Activated T-helper 17 cell treated with anti-CD3 and anti-CD28 coated beads, Interleukin-2, amount 50 U/mL, for 72 hours (primary cell): ENCODE data around the gene TESMIN. TPM values are rescaled to one million over a fixed set of nuclear protein-coding genes. Genes with fewer than 3 reads are reported as not detected.
A peak's percentile ranks its signal among the peaks of the same experiment; 100 is the strongest.

Experiments
- ATAC-seq: fragments of 150-1000 bp; cut with Tn5 transposase; replicated peaks from 2 replicates; pipeline ENCODE4 v1.10.0; 2021; ENCODE audit warnings: mild to moderate bottlenecking, moderate library complexity
- H3K27ac Mint-ChIP-seq: one replicate; pipeline ENCODE4 v1.8.0; 2022; ENCODE audit warnings: mixed read lengths
- H3K27me3 Mint-ChIP-seq: one replicate; pipeline ENCODE4 v1.8.0; 2022; ENCODE audit warnings: mixed read lengths
- H3K36me3 Mint-ChIP-seq: one replicate; pipeline ENCODE4 v1.8.0; 2022; ENCODE audit warnings: low read depth, mild to moderate bottlenecking, mixed read lengths
- H3K4me1 Mint-ChIP-seq: one replicate; pipeline ENCODE4 v1.8.0; 2022; ENCODE audit warnings: mixed read lengths
- H3K4me3 Mint-ChIP-seq: one replicate; pipeline ENCODE4 v1.8.0; 2022; ENCODE audit warnings: mild to moderate bottlenecking, mixed read lengths
- H3K9me3 Mint-ChIP-seq: one replicate; pipeline ENCODE4 v1.8.0; 2022; ENCODE audit warnings: mixed read lengths
- total RNA-seq, 2 donors: library from RNA; stranded (reverse); gene quantifications; one replicate each; pipeline ENCODE4 v1.2.3, GENCODE V29; 2022

The TESMIN gene
- total RNA-seq, 2 donors from 2014 or later: 7.7 to 11.8 TPM

GRCh38 chr11:68687986-68688385 lies 63.3 kb downstream of the TESMIN start:
- no peaks in the 10 kb centered on the region for H3K9me3 Mint-ChIP-seq
- peaks cover 6% of the 10 kb centered on the region for H3K36me3 Mint-ChIP-seq
- no peak overlapping the region for H3K27ac Mint-ChIP-seq
- peaks cover 14% of the 10 kb centered on the region for H3K27me3 Mint-ChIP-seq
- H3K4me1 Mint-ChIP-seq: peaks cover 6% of the 10 kb centered on the region
- no peak for ATAC-seq
- H3K4me3 Mint-ChIP-seq: no peak overlapping the region

GRCh38 chr11:68687311-68687710 lies 64.0 kb downstream of the TESMIN start:
- peaks cover 6% of the 10 kb centered on the region for H3K4me1 Mint-ChIP-seq
- H3K9me3 Mint-ChIP-seq: no peaks in the 10 kb centered on the region
- H3K27ac Mint-ChIP-seq: no peak overlapping the region
- H3K4me3 Mint-ChIP-seq: no peak overlapping the region
- H3K27me3 Mint-ChIP-seq: peaks cover 20% of the 10 kb centered on the region
- ATAC-seq: no peak
- H3K36me3 Mint-ChIP-seq: peaks cover 6% of the 10 kb centered on the region

DNA sequence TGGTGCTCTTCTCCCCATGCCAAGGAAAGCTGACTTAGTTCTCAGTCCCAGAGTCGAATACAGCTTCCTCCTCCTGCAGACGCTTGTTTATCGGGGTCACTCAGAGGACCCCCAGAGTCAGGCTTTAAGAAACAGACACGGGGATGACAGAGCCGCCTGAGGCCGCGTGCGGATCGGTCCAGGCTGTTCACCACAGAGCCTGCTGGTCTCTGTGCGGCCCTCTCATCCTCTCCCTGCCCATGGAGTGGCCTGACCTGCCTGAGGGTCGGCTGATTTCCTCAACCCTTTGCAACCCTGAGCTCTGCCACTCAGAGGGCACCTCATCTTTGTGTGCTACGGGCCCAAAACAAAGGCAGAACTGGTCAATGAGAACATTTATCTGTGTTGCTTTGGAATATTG lies 64.8 kb downstream of the TESMIN start:
- Mint-ChIP-seq H3K36me3 (peaks cover 6% of the 10 kb centered on the region), H3K4me1 (peaks cover 6% of the 10 kb centered on the region), H3K27ac (no peak overlapping the region), H3K27me3 (peaks cover 23% of the 10 kb centered on the region), H3K4me3 (peak overlapping the region; percentile 49), H3K9me3 (no peaks in the 10 kb centered on the region)
- ATAC-seq: no peak

DNA sequence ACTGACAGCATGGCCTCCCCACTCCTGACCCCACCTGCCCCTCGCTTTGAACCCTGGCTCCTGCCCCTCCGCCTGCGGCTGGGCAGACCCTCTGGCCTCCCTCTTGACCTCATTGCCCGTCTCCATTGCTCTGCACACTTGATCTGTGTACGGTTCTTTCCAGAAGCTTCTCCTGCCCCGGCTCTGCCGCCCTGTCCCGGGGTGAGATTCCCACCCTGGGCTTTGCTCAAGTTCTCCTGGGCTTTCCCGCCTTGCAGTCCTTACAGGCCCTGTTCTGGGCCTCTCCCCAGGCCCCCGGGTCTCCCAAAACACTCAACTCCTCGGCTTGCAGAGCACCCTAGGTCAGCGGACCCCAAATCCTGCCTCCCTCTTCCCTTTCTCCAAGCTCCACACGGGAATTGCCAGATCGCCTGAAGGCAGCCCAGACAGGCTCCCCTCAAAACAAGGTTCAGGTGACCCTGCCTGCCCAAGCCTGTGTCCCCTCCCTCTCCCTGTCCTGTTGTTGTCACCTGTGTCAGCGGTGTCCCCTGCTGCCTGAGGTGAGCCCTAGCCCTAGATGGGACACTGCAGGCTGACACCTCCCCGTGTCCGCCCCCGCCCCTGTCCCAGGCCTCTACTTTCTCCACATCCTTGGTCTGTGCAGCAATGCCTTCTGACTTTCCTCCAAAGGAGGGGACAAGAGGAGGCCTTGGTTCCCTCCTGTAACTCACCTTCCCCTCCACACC lies 65.5 kb downstream of the TESMIN start:
- Mint-ChIP-seq H3K36me3 (peaks cover 6% of the 10 kb centered on the region), H3K9me3 (no peaks in the 10 kb centered on the region), H3K4me3 (peak overlapping the region; percentile 49), H3K27me3 (peaks cover 23% of the 10 kb centered on the region), H3K27ac (no peak overlapping the region), H3K4me1 (no peaks in the 10 kb centered on the region)
- ATAC-seq: no peak

- H3K4me1 Mint-ChIP-seq: no peaks in the 10 kb centered on the region
- peaks cover 6% of the 10 kb centered on the region for H3K36me3 Mint-ChIP-seq
- no peak within 1 kb of the TSS for H3K27ac Mint-ChIP-seq
- no peaks in the 10 kb centered on the region for H3K9me3 Mint-ChIP-seq
- peak; percentile 60 for ATAC-seq
- peak within 1 kb of the TSS; percentile 49 for H3K4me3 Mint-ChIP-seq
- peaks cover 23% of the 10 kb centered on the region for H3K27me3 Mint-ChIP-seq
Measured at GRCh38 chr11:68684385-68685356, 66.6 kb downstream of the TESMIN start, which contains the start of gene GAL. Gene GAL (plus strand): TSS chr11:68684544. CDS start chr11:68684924, 380 bp downstream.

- no peaks in the 10 kb centered on the region for H3K9me3 Mint-ChIP-seq
- H3K4me3 Mint-ChIP-seq: no peak overlapping the region
- peaks cover 6% of the 10 kb centered on the region for H3K36me3 Mint-ChIP-seq
- no peaks in the 10 kb centered on the region for H3K4me1 Mint-ChIP-seq
- no peak overlapping the region for H3K27ac Mint-ChIP-seq
- H3K27me3 Mint-ChIP-seq: peaks cover 23% of the 10 kb centered on the region
- no peak for ATAC-seq
Measured at GRCh38 chr11:68683536-68684384, 67.6 kb downstream of the TESMIN start.

- Mint-ChIP-seq H3K27me3 (peaks cover 23% of the 10 kb centered on the region), H3K27ac (no peak overlapping the region), H3K36me3 (peaks cover 6% of the 10 kb centered on the region), H3K4me3 (no peak overlapping the region), H3K9me3 (no peaks in the 10 kb centered on the region), H3K4me1 (no peaks in the 10 kb centered on the region)
- no peak for ATAC-seq
Measured at GRCh38 chr11:68683121-68683520, 68.2 kb downstream of the TESMIN start.

- no peaks in the 10 kb centered on the region for H3K9me3 Mint-ChIP-seq
- H3K4me1 Mint-ChIP-seq: no peaks in the 10 kb centered on the region
- no peak overlapping the region for H3K27ac Mint-ChIP-seq
- H3K4me3 Mint-ChIP-seq: no peak overlapping the region
- H3K36me3 Mint-ChIP-seq: peaks cover 6% of the 10 kb centered on the region
- peaks cover 23% of the 10 kb centered on the region for H3K27me3 Mint-ChIP-seq
- no peak for ATAC-seq
Measured at GRCh38 chr11:68682531-68682961, 68.8 kb downstream of the TESMIN start.

GRCh38 chr11:68680541-68681231 lies 70.6 kb downstream of the TESMIN start:
- peaks cover 1% of the 10 kb centered on the region for H3K36me3 Mint-ChIP-seq
- H3K27me3 Mint-ChIP-seq: peaks cover 12% of the 10 kb centered on the region
- H3K27ac Mint-ChIP-seq: no peak overlapping the region
- ATAC-seq: no peak
- H3K4me1 Mint-ChIP-seq: no peaks in the 10 kb centered on the region
- H3K4me3 Mint-ChIP-seq: no peak overlapping the region
- H3K9me3 Mint-ChIP-seq: no peaks in the 10 kb centered on the region

DNA sequence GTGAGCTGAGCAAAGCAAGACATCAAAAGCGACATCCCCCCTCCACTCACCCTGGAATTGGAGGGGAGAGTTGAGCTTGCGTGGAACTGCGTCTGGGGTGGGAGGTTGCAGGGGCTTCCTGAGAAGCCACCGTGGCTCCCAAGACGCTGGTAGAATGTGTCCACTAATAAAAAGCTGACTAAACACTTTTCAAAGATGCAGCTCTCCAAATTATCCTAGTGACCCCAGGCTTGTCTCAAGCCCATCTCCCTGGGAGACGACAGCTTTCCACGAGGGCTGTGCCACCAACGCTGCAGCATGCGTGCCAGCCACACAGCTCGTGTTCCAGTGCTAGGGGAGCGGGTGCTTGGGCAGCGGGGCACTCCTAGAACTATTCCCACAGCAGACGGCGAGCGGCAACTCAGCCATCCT lies 73.3 kb downstream of the TESMIN start:
- Mint-ChIP-seq H3K27me3 (peaks cover 9% of the 10 kb centered on the region), H3K4me1 (no peaks in the 10 kb centered on the region), H3K36me3 (no peaks in the 10 kb centered on the region), H3K27ac (no peak overlapping the region), H3K9me3 (no peaks in the 10 kb centered on the region), H3K4me3 (no peak overlapping the region)
- no peak for ATAC-seq

DNA sequence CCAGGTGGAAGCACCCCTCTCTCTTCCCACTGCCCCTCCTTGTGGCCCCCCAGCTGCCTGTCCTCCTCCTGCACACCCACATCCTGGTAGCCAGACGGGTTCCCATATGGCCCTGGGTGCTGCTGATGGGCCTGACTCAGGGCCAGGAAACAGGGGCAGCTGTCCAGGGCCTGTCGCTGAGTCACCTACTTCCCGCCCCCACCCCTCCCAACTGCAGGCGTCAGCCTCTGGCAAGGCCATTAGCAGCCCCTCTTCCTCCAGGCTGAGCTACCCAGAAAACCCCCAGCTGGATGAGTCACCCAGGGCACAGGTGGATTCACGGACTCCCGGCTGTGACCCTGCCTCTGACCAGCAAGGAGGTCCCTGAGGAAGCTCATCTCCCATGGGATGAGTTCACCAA lies 73.9 kb downstream of the TESMIN start:
- no peak overlapping the region for H3K27ac Mint-ChIP-seq
- no peak overlapping the region for H3K4me3 Mint-ChIP-seq
- H3K36me3 Mint-ChIP-seq: no peaks in the 10 kb centered on the region
- no peak for ATAC-seq
- H3K4me1 Mint-ChIP-seq: no peaks in the 10 kb centered on the region
- H3K9me3 Mint-ChIP-seq: no peaks in the 10 kb centered on the region
- peaks cover 4% of the 10 kb centered on the region for H3K27me3 Mint-ChIP-seq

DNA sequence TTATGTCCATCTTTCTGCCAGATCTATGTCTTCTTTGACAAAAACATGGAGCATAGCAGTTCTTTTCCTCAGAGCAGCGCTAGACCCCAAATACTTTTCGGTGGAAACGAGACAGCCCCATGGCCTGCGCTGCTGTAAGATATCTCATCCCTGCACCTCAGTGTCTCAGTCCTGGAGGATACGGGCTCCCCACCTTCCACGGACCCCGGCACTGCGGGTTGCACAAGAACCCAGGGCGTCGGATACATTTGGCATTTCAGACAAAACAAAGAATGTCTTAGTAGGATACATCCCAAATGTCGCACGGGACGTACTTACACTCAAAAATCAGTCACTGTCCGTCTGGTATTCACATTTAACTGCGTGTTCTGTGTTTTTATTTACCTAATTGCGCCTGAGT lies 76.9 kb downstream of the TESMIN start:
- Mint-ChIP-seq H3K9me3 (no peaks in the 10 kb centered on the region), H3K4me3 (no peak overlapping the region), H3K27ac (no peak overlapping the region), H3K4me1 (no peaks in the 10 kb centered on the region), H3K36me3 (no peaks in the 10 kb centered on the region), H3K27me3 (no peaks in the 10 kb centered on the region)
- ATAC-seq: no peak

- Mint-ChIP-seq H3K4me1 (no peaks in the 10 kb centered on the region), H3K27ac (no peak overlapping the region), H3K27me3 (no peaks in the 10 kb centered on the region), H3K4me3 (no peak overlapping the region), H3K36me3 (no peaks in the 10 kb centered on the region), H3K9me3 (no peaks in the 10 kb centered on the region)
- no peak for ATAC-seq
Measured at GRCh38 chr11:68673991-68674390, 77.3 kb downstream of the TESMIN start.
